ENCODE data around the gene LPA. TPM values are rescaled to one million over a fixed set of nuclear protein-coding genes. Genes with fewer than 3 reads are reported as not detected.
"Not testable (repeated sequence)": the region's sequence is repeated elsewhere in the genome, so short reads cannot be mapped to it uniquely, and the experiment has no call there.

Gene LPA
- total RNA-seq, 1 donor from 2014 or later: 1.3 TPM

GRCh38 chr6:160586374-160586773, 77.7 kb downstream of the LPA start:
- Mint-ChIP-seq H3K27ac (no peak overlapping the region), H3K4me3 (no peak overlapping the region), H3K9me3 (peaks cover 90% of the 10 kb centered on the region), H3K27me3 (ENCODE audit: low read depth) (no peaks in the 10 kb centered on the region), H3K36me3 (no peaks in the 10 kb centered on the region), H3K4me1 (no peaks in the 10 kb centered on the region)
- DNase-seq (ENCODE audit: low spot score in 2 of 2, unreplicated experiment in 2 of 2): no peak
- no peak for TF ChIP-seq CTCF (IDR thresholded peaks at IDR 0.05; ENCODE audit: unreplicated experiment)

- H3K4me1 Mint-ChIP-seq: no peaks in the 10 kb centered on the region
- no peak overlapping the region for H3K27ac Mint-ChIP-seq
- peaks cover 89% of the 10 kb centered on the region for H3K9me3 Mint-ChIP-seq
- no peaks in the 10 kb centered on the region for H3K36me3 Mint-ChIP-seq
- H3K27me3 Mint-ChIP-seq (ENCODE audit: low read depth): no peaks in the 10 kb centered on the region
- no peak for TF ChIP-seq CTCF (IDR thresholded peaks at IDR 0.05; ENCODE audit: unreplicated experiment)
- H3K4me3 Mint-ChIP-seq: no peak overlapping the region
- DNase-seq (ENCODE audit: low spot score in 2 of 2, unreplicated experiment in 2 of 2): no peak
Observed at GRCh38 chr6:160583794-160584193, 80.3 kb downstream of the LPA start.

DNA sequence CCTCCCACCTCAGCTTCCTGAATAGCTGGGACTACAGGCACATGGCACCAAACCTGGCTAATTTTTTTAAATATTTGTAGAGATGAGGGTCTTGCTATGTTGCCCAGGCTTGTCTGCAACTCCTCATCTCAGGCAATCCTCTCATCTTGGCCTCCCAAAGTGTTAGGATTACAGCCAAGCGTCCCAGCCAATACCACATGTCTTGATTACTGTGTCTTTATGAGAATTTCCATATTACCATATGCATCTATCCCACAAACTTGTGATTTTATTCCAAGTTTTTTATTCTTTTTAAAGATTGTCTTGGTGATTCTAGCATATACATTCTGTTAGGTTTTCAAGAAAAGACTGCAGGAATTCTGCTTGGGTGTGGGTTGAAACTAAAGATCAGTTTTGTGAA, 82.7 kb downstream of the LPA start:
- no peak for DNase-seq (ENCODE audit: low spot score in 2 of 2, unreplicated experiment in 2 of 2)

DNA sequence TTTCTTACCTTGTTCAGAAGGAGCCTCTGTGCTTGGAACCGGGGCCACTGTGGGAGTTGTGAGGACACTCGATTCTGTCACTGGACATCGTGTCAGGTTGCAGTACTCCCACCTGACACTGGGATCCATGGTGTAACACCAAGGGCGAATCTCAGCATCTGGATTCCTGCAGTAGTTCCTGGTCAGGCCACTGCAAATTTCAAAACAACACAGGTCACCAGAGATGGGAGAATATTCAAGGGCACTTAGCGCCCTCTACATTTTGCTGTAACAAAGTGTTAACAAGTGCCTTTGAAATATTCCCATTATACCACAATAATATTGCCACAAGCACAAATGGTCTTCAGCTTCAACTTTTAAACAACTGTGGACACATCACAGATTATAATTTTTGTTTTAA, 85.6 kb downstream of the LPA start:
- H3K4me1 Mint-ChIP-seq; DNase-seq (ENCODE audit: low spot score in 2 of 2, unreplicated experiment in 2 of 2); H3K36me3 Mint-ChIP-seq; H3K27me3 Mint-ChIP-seq (ENCODE audit: low read depth); H3K27ac Mint-ChIP-seq; H3K4me3 Mint-ChIP-seq: not testable (repeated sequence)
- H3K9me3 Mint-ChIP-seq: peaks cover 77% of the 10 kb centered on the region

More for the DNA sequence above, 82.7 kb downstream of the LPA start:
- H3K36me3 Mint-ChIP-seq: no peaks in the 10 kb centered on the region
- TF ChIP-seq CTCF (IDR thresholded peaks at IDR 0.05; ENCODE audit: unreplicated experiment): no peak
- H3K9me3 Mint-ChIP-seq: peaks cover 78% of the 10 kb centered on the region
- no peaks in the 10 kb centered on the region for H3K4me1 Mint-ChIP-seq
- H3K27ac Mint-ChIP-seq: no peak overlapping the region
- H3K27me3 Mint-ChIP-seq (ENCODE audit: low read depth): no peaks in the 10 kb centered on the region
- no peak overlapping the region for H3K4me3 Mint-ChIP-seq

DNA sequence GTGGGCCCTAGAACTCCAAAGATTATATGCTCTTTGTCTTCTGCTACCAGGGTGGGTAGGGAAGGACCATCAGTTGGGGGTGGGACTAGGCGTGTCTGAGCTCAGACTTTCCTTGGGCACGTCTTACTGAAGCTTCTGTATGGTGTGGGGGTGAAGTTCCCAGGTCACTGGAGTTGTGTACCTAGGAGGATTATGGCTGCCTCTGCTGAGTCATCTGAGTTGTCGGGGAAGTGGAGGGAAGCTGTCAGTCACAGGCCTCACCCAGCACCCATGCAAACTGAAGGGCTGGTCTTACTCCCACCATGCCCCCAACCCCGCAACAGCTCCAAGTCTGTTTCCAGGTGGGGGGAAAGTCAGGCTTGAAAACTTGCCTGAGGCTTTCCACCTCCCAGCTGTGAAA, 90.1 kb downstream of the LPA start:
- no peak for TF ChIP-seq CTCF (IDR thresholded peaks at IDR 0.05; ENCODE audit: unreplicated experiment)
- Mint-ChIP-seq H3K27ac (no peak overlapping the region), H3K4me1 (no peaks in the 10 kb centered on the region), H3K9me3 (peaks cover 71% of the 10 kb centered on the region), H3K27me3 (ENCODE audit: low read depth) (no peaks in the 10 kb centered on the region), H3K4me3 (no peak overlapping the region), H3K36me3 (peaks cover 2% of the 10 kb centered on the region)
- DNase-seq (ENCODE audit: low spot score in 2 of 2, unreplicated experiment in 2 of 2): no peak

GRCh38 chr6:160571201-160571600, 92.9 kb downstream of the LPA start:
- not testable (repeated sequence) for H3K27ac Mint-ChIP-seq, H3K36me3 Mint-ChIP-seq
- peaks cover 80% of the 10 kb centered on the region for H3K9me3 Mint-ChIP-seq

GRCh38 chr6:160544802-160545201, 119.3 kb downstream of the LPA start:
- Mint-ChIP-seq H3K27ac (no peak overlapping the region), H3K27me3 (ENCODE audit: low read depth) (no peaks in the 10 kb centered on the region), H3K4me3 (no peak overlapping the region), H3K36me3 (no peaks in the 10 kb centered on the region), H3K4me1 (no peaks in the 10 kb centered on the region), H3K9me3 (peaks cover 30% of the 10 kb centered on the region)
- DNase-seq (ENCODE audit: low spot score in 2 of 2, unreplicated experiment in 2 of 2): no peak
- no peak for TF ChIP-seq CTCF (IDR thresholded peaks at IDR 0.05; ENCODE audit: unreplicated experiment)

More at GRCh38 chr6:160571201-160571600, 92.9 kb downstream of the LPA start:
- DNase-seq (ENCODE audit: low spot score in 2 of 2, unreplicated experiment in 2 of 2); H3K27me3 Mint-ChIP-seq (ENCODE audit: low read depth); H3K4me1 Mint-ChIP-seq; H3K4me3 Mint-ChIP-seq: not testable (repeated sequence)
